Kidney (tissue), 14 donors: Measurements from ENCODE around the gene SS18L1. TPM values are rescaled to one million over a fixed set of nuclear protein-coding genes. Genes with fewer than 3 reads are reported as not detected.

Source experiments
- DNase-seq, 5 donors: peaks; one replicate each; pipeline ENCODE4 v3.0.0-alpha.2; 2013 to 2020
- FAIRE-seq: peaks from 2 replicates; lab custom pipeline; 2012; peaks lifted over from hg19 to GRCh38; lab: Jason Lieb, UNC
- H3K27ac ChIP-seq, 2 donors: one replicate each; pipeline ENCODE4 v1.7.0; 2013; ENCODE audit warnings: low read depth in 2 of 2, low read length in 2 of 2, inconsistent platforms in 1 of 2
- H3K27me3 ChIP-seq: one replicate; pipeline ENCODE4 v1.7.1; 2013; ENCODE audit warnings: low read length, inconsistent platforms; ENCODE audit not compliant: control insufficient read depth, insufficient read depth
- H3K36me3 ChIP-seq, 3 donors: one replicate each; pipeline versions ENCODE4 v1.7.0 to v1.7.1; 2013; ENCODE audit warnings: low read length in 3 of 3, control low read depth in 1 of 3, inconsistent platforms in 1 of 3; ENCODE audit not compliant: insufficient read depth in 3 of 3, control insufficient read depth in 2 of 3
- H3K4me1 ChIP-seq, 3 donors: one replicate each; pipeline versions ENCODE4 v1.7.0 to v1.7.1; 2013; ENCODE audit warnings: low read length in 3 of 3, inconsistent platforms in 1 of 3, low read depth in 1 of 3; ENCODE audit not compliant: control insufficient read depth in 2 of 3, insufficient read depth in 2 of 3
- H3K4me3 ChIP-seq, 3 donors: one replicate each; pipeline versions ENCODE4 v1.7.0 to v1.8.1; 2013; ENCODE audit warnings: low read length in 3 of 3, control low read depth in 1 of 3, inconsistent platforms in 1 of 3
- H3K9ac ChIP-seq, 3 donors: one replicate each; pipeline versions ENCODE4 v1.7.0 to v1.7.1; 2013; ENCODE audit warnings: low read length in 3 of 3, control low read depth in 1 of 3, inconsistent platforms in 1 of 3
- H3K9me3 ChIP-seq, 3 donors: one replicate each; pipeline versions ENCODE4 v1.7.0 to v1.7.1; 2013; ENCODE audit warnings: low read length in 3 of 3, control low read depth in 1 of 3, inconsistent platforms in 1 of 3; ENCODE audit not compliant: control insufficient read depth in 2 of 3, insufficient read depth in 1 of 3
- CTCF ChIP-seq: IDR thresholded peaks from 3 replicates; pipeline ENCODE4 v1.5.1; 2012; ENCODE audit warnings: mild to moderate bottlenecking, moderate library complexity, borderline replicate concordance; ENCODE audit not compliant: insufficient read depth; ENCODE audit errors: extremely low read depth
- intact Hi-C: fragments of 100-400 bp; cut with DNase I; formaldehyde crosslinking; loops from one replicate; pipeline ENCODE4 v1.11.1; 2022
- polyA plus RNA-seq: library from polyadenylated mRNA; stranded (reverse); fragments of 350-450 nt; fragmentation: Illumina TruSeq; extraction: RNeasy Lipid Tissue Mini Kit (QIAGEN cat#74804); gene quantifications from one replicate; pipeline ENCODE4 v1.2.3, GENCODE V29; 2014; ENCODE audit warnings: low read depth, low replicate concordance; ENCODE audit not compliant: insufficient read depth
- total RNA-seq: library from RNA; stranded (reverse); fragmentation: NEBNext Ultra II Directional; extraction: Animal tissue kit (Norgen Biotek cat#: 25700); gene quantifications from one replicate; pipeline ENCODE4 v1.2.1, GENCODE V29; 2021
- donor health status: control.
- donor health status: control.
- donor health status: control.
- donor health status: control.
- donor health status: control.
- donor health status: DM: yes; HTN: yes; CAD: no.
- donor health status: Normal renal cell carcinoma (clear cell type).

Gene SS18L1
- total and polyA plus RNA-seq, 2 donors from 2014 or later, result 6.5 to 12.0 TPM

- Histone ChIP-seq H3K27ac (peak overlapping the region; percentile 51 to 75), H3K27me3 (no peaks in the 10 kb centered on the region), H3K9ac (peak overlapping the region; percentile 8 to 60 (median 20)), H3K4me3 (peak overlapping the region; percentile 57 to 67 (median 60)), H3K36me3 (peaks cover 17 to 37% (median 31%) of the 10 kb centered on the region in 3 donors), H3K9me3 (no peaks in the 10 kb centered on the region), H3K4me1 (peaks cover 2 to 30% (median 26%) of the 10 kb centered on the region in 3 donors)
- FAIRE-seq, result no peak
- intact Hi-C loops, result no loop called here
- no peak for DNase-seq
- TF ChIP-seq CTCF, result no peak
Observed at GRCh38 chr20:62141397-62142251, 1.9 kb upstream of the SS18L1 start.

- DNase-seq, result peak in 1 of 5 donors; percentile 34
Observed at GRCh38 chr20:62142252-62143080, 1.1 kb upstream of the SS18L1 start.

More at GRCh38 chr20:62142252-62143080, 1.1 kb upstream of the SS18L1 start:
- H3K9me3 ChIP-seq, result no peaks in the 10 kb centered on the region
- H3K36me3 ChIP-seq, result peaks cover 13 to 28% (median 26%) of the 10 kb centered on the region in 3 donors
- H3K27me3 ChIP-seq, result no peaks in the 10 kb centered on the region
- intact Hi-C loops, result no loop called here
- FAIRE-seq, result no peak
- peak overlapping the region; percentile 57 to 67 (median 60) for H3K4me3 ChIP-seq
- H3K4me1 ChIP-seq, result peaks cover 2 to 34% (median 26%) of the 10 kb centered on the region in 3 donors
- no peak for TF ChIP-seq CTCF
- H3K9ac ChIP-seq, result peak overlapping the region; percentile 20 to 60 (median 20)
- H3K27ac ChIP-seq, result peak overlapping the region; percentile 89 to 95
